Gastrocnemius medialis (tissue), 4 donors: ENCODE measurements around the gene BRSK1.

Experiments
- CTCF ChIP-seq, 5 experiments: fragments of 450-650 bp in 3 of 5; fragments of 200-600 bp in 2 of 5; sonication (generic) in 2 of 5; IDR thresholded peaks in 4 of 5; conservative IDR thresholded peaks in 1 of 5; 1 replicate in 4 of 5; 2 replicates in 1 of 5; pipeline ENCODE4 v1.5.1; 2016 to 2019; ENCODE audit warnings: antibody characterized with exemption in 5 of 5, mild to moderate bottlenecking in 3 of 5, moderate library complexity in 3 of 5
- POLR2A ChIP-seq, 2 donors: fragments of 450-650 bp; IDR thresholded peaks; one replicate each; pipeline ENCODE4 v1.6.1; 2017; ENCODE audit warnings: antibody characterized with exemption in 2 of 2, mild to moderate bottlenecking in 2 of 2, moderate library complexity in 2 of 2

DNA sequence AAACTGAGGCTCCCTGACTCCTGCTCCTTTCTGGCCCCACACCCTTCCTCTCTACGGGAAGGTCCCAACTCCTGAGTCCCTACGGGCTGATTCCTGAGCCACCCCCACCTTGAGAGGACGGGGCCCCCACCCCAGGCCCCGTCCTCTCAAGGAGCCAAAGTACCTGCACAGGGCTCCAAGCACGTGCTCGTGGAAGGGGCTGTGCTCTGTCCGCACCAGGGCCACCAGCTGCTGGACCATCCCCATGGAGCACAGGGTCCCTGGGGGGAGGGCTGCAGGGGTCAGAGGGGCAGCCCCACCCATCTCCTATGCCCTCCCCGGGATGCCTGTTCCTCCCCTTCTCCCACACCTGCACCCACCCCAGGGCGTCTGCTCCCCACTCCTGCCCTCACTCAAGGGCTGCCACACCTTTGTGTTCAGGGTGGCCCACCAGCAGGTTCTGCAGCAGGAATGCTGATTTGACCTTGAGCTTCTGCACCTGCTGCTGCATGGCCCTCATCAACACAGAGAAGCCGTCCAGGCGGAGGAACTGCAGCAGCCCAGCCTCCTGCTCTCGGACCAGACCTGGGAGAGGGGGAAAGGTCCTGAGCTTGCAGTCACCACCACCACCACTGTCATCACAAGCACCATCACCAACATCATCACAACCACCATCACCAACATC is 17.9 kb upstream of the BRSK1 start:
- TF ChIP-seq CTCF (IDR thresholded peaks at IDR 0.05 in 4 of 5, conservative IDR thresholded peaks at IDR 0.05 in 1 of 5) (no peak), POLR2A (IDR thresholded peaks at IDR 0.05) (no peak)
